SH-SY5Y (cell line): ENCODE data around the gene CD244.

Source experiments
- GATA2 ChIP-seq: IDR thresholded peaks from 2 replicates; pipeline ENCODE4 v1.6.1; 2011; ENCODE audit warnings: mild to moderate bottlenecking, low read depth, low read length
- GATA3 ChIP-seq: IDR thresholded peaks from 2 replicates; pipeline ENCODE4 v1.6.1; 2011; ENCODE audit warnings: low read depth, mild to moderate bottlenecking, low read length, moderate library complexity

- TF ChIP-seq GATA3 (no peak), GATA2 (no peak)
Observed at GRCh38 chr1:160841079-160841478, 21.6 kb downstream of the CD244 start.
